WTC11 (cell line): ENCODE data around the gene SHANK3.

Source experiments
- ARID4B ChIP-seq: sonication (generic); formaldehyde crosslinking; IDR thresholded peaks from 2 replicates; pipeline ENCODE4 v1.8.0; 2023; ENCODE audit warnings: missing genetic modification reagents, mild to moderate bottlenecking, borderline replicate concordance
- ATF6 ChIP-seq: sonication (generic); formaldehyde crosslinking; IDR thresholded peaks from 2 replicates; pipeline ENCODE4 v1.8.1; 2023; ENCODE audit warnings: mild to moderate bottlenecking, missing genetic modification reagents
- CBFB ChIP-seq: sonication (generic); formaldehyde crosslinking; IDR thresholded peaks from 2 replicates; pipeline ENCODE4 v1.8.1; 2022; ENCODE audit warnings: mild to moderate bottlenecking, low read depth, missing genetic modification reagents
- FOXJ3 ChIP-seq: sonication (generic); formaldehyde crosslinking; IDR thresholded peaks from 2 replicates; pipeline ENCODE4 v1.9.0; 2021; ENCODE audit warnings: missing genetic modification reagents, mild to moderate bottlenecking, borderline replicate concordance
- GABPB1 ChIP-seq: sonication (generic); formaldehyde crosslinking; IDR thresholded peaks from 2 replicates; pipeline ENCODE4 v1.8.1; 2023; ENCODE audit warnings: mild to moderate bottlenecking, missing genetic modification reagents
- KAT7 ChIP-seq: sonication (generic); formaldehyde crosslinking; IDR thresholded peaks from 2 replicates; pipeline ENCODE4 v1.8.1; 2023; ENCODE audit warnings: missing genetic modification reagents, mild to moderate bottlenecking, borderline replicate concordance
- NFATC4 ChIP-seq: fragments of 250-450 bp; sonication (Bioruptor Pico); IDR thresholded peaks from 2 replicates; pipeline ENCODE4 v1.9.0; 2021; ENCODE audit warnings: mild to moderate bottlenecking
- RORB ChIP-seq: fragments of 250-450 bp; sonication (Bioruptor Pico); IDR thresholded peaks from 2 replicates; pipeline ENCODE4 v1.9.0; 2021; ENCODE audit warnings: mild to moderate bottlenecking
- SP1 ChIP-seq: sonication (generic); formaldehyde crosslinking; conservative IDR thresholded peaks from 2 replicates; pipeline ENCODE4 v1.8.1; 2022; ENCODE audit warnings: missing genetic modification reagents
- USF1 ChIP-seq: sonication (generic); formaldehyde crosslinking; IDR thresholded peaks from 2 replicates; pipeline ENCODE4 v1.8.0; 2022; ENCODE audit warnings: mild to moderate bottlenecking, missing genetic modification reagents
- ZBTB21 ChIP-seq: sonication (generic); formaldehyde crosslinking; IDR thresholded peaks from 2 replicates; pipeline ENCODE4 v1.8.1; 2023; ENCODE audit warnings: mild to moderate bottlenecking, missing genetic modification reagents, borderline replicate concordance
- ZNF121 ChIP-seq: sonication (generic); formaldehyde crosslinking; IDR thresholded peaks from 2 replicates; pipeline ENCODE4 v1.8.0; 2023; ENCODE audit warnings: missing genetic modification reagents
- TF ChIP-seq, protein P1 (sequence below): fragments of 200-600 bp; IDR thresholded peaks from 2 replicates; pipeline ENCODE4 v1.8.0; 2022; ENCODE audit warnings: antibody characterized with exemption
- TF ChIP-seq, protein P2 (sequence below): sonication (generic); formaldehyde crosslinking; IDR thresholded peaks from 2 replicates; pipeline ENCODE4 v1.8.1; 2023; ENCODE audit warnings: mild to moderate bottlenecking, missing genetic modification reagents, moderate library complexity

- TF ChIP-seq, protein P1, sequence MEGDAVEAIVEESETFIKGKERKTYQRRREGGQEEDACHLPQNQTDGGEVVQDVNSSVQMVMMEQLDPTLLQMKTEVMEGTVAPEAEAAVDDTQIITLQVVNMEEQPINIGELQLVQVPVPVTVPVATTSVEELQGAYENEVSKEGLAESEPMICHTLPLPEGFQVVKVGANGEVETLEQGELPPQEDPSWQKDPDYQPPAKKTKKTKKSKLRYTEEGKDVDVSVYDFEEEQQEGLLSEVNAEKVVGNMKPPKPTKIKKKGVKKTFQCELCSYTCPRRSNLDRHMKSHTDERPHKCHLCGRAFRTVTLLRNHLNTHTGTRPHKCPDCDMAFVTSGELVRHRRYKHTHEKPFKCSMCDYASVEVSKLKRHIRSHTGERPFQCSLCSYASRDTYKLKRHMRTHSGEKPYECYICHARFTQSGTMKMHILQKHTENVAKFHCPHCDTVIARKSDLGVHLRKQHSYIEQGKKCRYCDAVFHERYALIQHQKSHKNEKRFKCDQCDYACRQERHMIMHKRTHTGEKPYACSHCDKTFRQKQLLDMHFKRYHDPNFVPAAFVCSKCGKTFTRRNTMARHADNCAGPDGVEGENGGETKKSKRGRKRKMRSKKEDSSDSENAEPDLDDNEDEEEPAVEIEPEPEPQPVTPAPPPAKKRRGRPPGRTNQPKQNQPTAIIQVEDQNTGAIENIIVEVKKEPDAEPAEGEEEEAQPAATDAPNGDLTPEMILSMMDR: no peak
- TF ChIP-seq GABPB1 (CRISPR knock-in tag) (no peak), FOXJ3 (CRISPR knock-in tag) (no peak), ZBTB21 (no peak), RORB (no peak), USF1 (CRISPR knock-in tag) (no peak), ARID4B (CRISPR knock-in tag) (no peak), SP1 (no peak), NFATC4 (CRISPR knock-in tag) (no peak), ATF6 (no peak), CBFB (CRISPR knock-in tag) (no peak), ZNF121 (CRISPR knock-in tag) (no peak), KAT7 (CRISPR knock-in tag) (no peak)
- TF ChIP-seq, protein P2, sequence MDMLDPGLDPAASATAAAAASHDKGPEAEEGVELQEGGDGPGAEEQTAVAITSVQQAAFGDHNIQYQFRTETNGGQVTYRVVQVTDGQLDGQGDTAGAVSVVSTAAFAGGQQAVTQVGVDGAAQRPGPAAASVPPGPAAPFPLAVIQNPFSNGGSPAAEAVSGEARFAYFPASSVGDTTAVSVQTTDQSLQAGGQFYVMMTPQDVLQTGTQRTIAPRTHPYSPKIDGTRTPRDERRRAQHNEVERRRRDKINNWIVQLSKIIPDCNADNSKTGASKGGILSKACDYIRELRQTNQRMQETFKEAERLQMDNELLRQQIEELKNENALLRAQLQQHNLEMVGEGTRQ (CRISPR knock-in tag): no peak
These were observed 42.2 kb upstream of the SHANK3 start for GRCh38 chr22:50630376-50630775.
